Thyroid gland (tissue), 4 donors: ENCODE results near the gene ATAD3C. TPM values are rescaled to one million over a fixed set of nuclear protein-coding genes. Genes with fewer than 3 reads are reported as not detected.
"Not testable (repeated sequence)": the region's sequence is repeated elsewhere in the genome, so short reads cannot be mapped to it uniquely, and the experiment has no call there.

ENCODE experiments used
- DNase-seq, 2 donors: peaks; one replicate each; pipeline ENCODE4 v3.0.0-alpha.2; 2019
- H3K27ac ChIP-seq, 3 donors: fragments of 200-600 bp; sonication (generic); 1 replicate in 2 of 3; 2 replicates in 1 of 3; pipeline ENCODE4 v1.5.1; 2016 to 2019; ENCODE audit warnings: mild to moderate bottlenecking in 1 of 3, moderate library complexity in 1 of 3
- H3K27me3 ChIP-seq: fragments of 200-600 bp; sonication (generic); one replicate; pipeline ENCODE4 v1.5.1; 2019
- H3K36me3 ChIP-seq, 2 donors: fragments of 200-600 bp; sonication (generic); one replicate each; pipeline ENCODE4 v1.5.1; 2016 to 2019
- H3K4me1 ChIP-seq, 2 donors: fragments of 200-600 bp; sonication (generic); one replicate each; pipeline ENCODE4 v1.5.1; 2017 to 2019
- H3K4me3 ChIP-seq, 3 donors: fragments of 200-600 bp; sonication (generic); replicated peaks in 1 of 3; 1 replicate in 2 of 3; 2 replicates in 1 of 3; pipeline ENCODE4 v1.5.1; 2016; ENCODE audit warnings: mild to moderate bottlenecking in 1 of 3
- H3K9me3 ChIP-seq: fragments of 200-600 bp; sonication (generic); one replicate; pipeline ENCODE4 v1.5.1; 2017
- POLR2A ChIP-seq, 2 donors: fragments of 450-650 bp; IDR thresholded peaks; one replicate each; pipeline ENCODE4 v1.6.1; 2017; ENCODE audit warnings: antibody characterized with exemption in 2 of 2, mild to moderate bottlenecking in 2 of 2, moderate library complexity in 1 of 2
- WGBS, 2 donors: methylation state at CpG; one replicate each; pipeline ENCODE4 v1.1.5; 2017; 5-methylcytosine and 5-hydroxymethylcytosine counted together
- intact Hi-C: fragments of 100-400 bp; cut with DNase I; formaldehyde crosslinking; loops from one replicate; pipeline ENCODE4 v1.15.1; 2023
- total RNA-seq, 4 donors: library from RNA; depleted of rRNA; stranded (reverse); fragments of >200 nt; gene quantifications; one replicate each; pipeline ENCODE4 v1.2.3, GENCODE V29; 2016
- TF ChIP-seq, protein P1 (sequence below), 6 experiments: fragments of 200-600 bp in 3 of 6; fragments of 450-650 bp in 3 of 6; sonication (generic) in 3 of 6; IDR thresholded peaks; one replicate each; pipeline ENCODE4 v1.5.1; 2016 to 2019; ENCODE audit warnings: antibody characterized with exemption in 6 of 6, mild to moderate bottlenecking in 2 of 6, inconsistent platforms in 1 of 6, moderate library complexity in 1 of 6

Gene ATAD3C
- total RNA-seq, 4 donors from 2014 or later: 4.9 to 29.9 (median 15.1) TPM

DNA sequence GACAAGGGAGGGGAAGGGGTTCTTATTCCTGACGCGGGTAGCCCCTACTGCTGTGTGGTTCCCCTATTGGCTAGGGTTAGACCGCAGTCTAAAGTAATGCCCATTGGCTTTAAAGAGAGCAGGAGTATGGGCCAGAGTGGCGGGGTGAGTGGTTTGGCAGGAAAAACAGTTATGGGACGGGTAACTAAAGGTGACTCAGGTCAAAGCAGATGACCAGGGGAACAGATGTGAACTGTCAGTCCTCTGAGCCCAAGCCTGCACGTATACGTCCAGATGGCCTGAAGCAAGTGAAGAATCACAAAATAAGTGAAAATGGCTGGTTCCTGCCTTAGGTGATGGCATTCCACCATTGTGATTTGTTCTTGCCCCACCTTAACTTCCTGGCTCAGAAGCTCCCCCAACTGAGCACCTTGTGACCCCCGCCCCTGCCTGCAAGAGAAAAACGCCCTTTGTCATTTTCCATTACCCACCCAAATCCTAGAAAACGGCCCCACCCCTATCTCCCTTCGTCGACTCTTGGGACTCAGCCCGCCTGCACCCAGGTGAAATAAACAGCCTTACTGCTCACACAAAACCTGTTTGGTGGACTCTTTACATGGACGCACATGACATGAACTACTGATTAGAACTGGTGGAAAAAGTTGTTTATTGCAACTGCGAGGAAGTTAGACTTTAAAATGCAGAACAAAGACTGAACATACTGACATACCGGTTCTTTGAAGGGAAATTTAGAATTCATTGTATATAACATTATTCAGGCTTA, 21.3 kb downstream of the ATAD3C start:
- Histone ChIP-seq H3K4me3 (peak overlapping the region; percentile 7 to 69 (median 34)), H3K4me1 (peaks cover 7 to 20% of the 10 kb centered on the region in 2 donors), H3K36me3 (no peaks in the 10 kb centered on the region), H3K9me3 (no peaks in the 10 kb centered on the region), H3K27me3 (no peaks in the 10 kb centered on the region), H3K27ac (peak overlapping the region; percentile 4 to 73 (median 69))
- 12 to 20% methylated on average over 16 of the region's 16 CpGs for WGBS, 2 donors
- TF ChIP-seq POLR2A (IDR thresholded peaks at IDR 0.05): no peak
- TF ChIP-seq, protein P1, sequence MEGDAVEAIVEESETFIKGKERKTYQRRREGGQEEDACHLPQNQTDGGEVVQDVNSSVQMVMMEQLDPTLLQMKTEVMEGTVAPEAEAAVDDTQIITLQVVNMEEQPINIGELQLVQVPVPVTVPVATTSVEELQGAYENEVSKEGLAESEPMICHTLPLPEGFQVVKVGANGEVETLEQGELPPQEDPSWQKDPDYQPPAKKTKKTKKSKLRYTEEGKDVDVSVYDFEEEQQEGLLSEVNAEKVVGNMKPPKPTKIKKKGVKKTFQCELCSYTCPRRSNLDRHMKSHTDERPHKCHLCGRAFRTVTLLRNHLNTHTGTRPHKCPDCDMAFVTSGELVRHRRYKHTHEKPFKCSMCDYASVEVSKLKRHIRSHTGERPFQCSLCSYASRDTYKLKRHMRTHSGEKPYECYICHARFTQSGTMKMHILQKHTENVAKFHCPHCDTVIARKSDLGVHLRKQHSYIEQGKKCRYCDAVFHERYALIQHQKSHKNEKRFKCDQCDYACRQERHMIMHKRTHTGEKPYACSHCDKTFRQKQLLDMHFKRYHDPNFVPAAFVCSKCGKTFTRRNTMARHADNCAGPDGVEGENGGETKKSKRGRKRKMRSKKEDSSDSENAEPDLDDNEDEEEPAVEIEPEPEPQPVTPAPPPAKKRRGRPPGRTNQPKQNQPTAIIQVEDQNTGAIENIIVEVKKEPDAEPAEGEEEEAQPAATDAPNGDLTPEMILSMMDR (IDR thresholded peaks at IDR 0.05): no peak
- intact Hi-C loops: no loop called here
- DNase-seq: peak; percentile 21 to 38

DNA sequence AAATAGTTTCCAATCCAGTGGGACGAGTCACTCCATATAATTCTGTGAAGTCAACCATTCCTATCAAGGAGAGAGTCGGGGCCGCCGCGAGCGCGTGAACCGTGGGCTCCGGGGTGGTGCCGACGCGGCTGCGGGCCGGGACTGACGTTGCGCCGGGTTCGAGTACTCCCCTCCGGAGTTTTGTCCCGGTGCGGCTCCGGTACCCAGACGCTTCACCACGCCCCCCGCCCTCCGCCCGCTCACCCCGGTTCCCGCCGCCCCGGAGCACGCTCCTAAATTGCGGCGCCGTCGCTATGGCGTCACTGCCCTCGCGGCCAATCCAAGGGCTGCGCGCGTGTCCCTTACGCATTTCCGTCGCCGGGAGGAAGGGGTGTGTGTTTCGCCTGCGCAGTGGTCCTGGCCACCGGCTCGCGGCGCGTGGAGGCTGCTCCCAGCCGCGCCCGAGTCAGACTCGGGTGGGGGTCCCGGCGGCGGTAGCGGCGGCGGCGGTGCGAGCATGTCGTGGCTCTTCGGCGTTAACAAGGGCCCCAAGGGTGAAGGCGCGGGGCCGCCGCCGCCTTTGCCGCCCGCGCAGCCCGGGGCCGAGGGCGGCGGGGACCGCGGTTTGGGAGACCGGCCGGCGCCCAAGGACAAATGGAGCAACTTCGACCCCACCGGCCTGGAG, 22.0 kb downstream of the ATAD3C start, which contains the start of gene ATAD3B:
ATAD3B (plus strand) TSS at position 377 of the 664 bp plus-strand sequence; CDS start at position 497, 120 bp downstream.
- Histone ChIP-seq H3K27me3 (no peaks in the 10 kb centered on the region), H3K36me3 (no peaks in the 10 kb centered on the region), H3K4me3 (peak within 1 kb of the TSS; percentile 7 to 69 (median 34)), H3K27ac (peak within 1 kb of the TSS; percentile 4 to 73 (median 69)), H3K4me1 (peaks cover 7 to 20% of the 10 kb centered on the region in 2 donors), H3K9me3 (no peaks in the 10 kb centered on the region)
- intact Hi-C loops: no loop called here
- DNase-seq: peak; percentile 95 to 96
- TF ChIP-seq, protein P1 (IDR thresholded peaks at IDR 0.05): no peak
- peak in 1 of 2 donors; percentile 69 for TF ChIP-seq POLR2A (IDR thresholded peaks at IDR 0.05)
- 0 to 1% methylated on average over 2 to 25 of the region's 87 CpGs for WGBS, 2 donors

DNA sequence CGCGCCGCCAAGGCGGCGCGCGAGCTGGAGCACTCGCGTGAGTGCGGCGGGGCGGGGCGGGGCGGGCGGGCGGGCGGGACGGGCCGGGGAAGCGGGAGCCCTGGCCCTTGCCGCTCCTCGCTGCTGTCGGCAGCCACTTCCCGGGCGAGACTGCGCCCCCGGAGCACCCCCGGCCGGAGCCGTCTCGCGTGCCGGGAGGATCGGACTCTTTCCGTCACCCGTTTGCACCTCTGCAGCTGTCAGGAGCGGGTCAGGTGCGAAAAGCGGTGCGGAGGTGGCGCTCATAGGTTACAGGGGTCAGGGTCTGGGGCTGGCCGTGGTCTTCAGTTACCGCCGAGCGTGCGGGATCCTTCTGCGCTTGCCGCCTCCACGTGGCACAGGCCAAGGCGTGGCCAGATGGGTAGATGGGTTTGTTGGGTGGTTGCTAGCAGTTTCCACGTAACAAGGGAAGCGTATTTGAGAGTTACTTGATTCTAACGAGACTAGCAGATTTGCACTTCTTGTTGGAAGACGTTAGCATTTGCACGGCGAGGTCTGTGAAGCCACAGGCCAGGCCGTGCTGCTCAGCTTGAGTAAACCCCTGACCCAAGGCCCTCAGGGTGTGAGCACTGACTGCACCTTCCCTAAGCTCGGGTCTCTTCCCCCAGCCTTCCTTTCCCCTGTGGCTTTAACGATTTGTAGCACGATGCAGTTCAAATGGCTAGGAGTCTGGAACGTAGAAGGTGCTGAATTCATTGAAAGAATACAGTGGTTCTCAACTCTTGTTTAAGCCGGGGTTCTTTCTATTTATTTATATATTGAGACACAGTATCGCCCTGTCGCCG, 22.8 kb downstream of the ATAD3C start:
- Histone ChIP-seq H3K4me3 (peak overlapping the region in 1 of 3 donors; percentile 69), H3K4me1 (peaks cover 7 to 20% of the 10 kb centered on the region in 2 donors)
- intact Hi-C loops, H3K9me3 ChIP-seq, H3K36me3 ChIP-seq, H3K27me3 ChIP-seq, DNase-seq, H3K27ac ChIP-seq: not testable (repeated sequence)
- WGBS, 2 donors: 9 to 17% methylated on average over 11 to 12 of the region's 65 CpGs

DNA sequence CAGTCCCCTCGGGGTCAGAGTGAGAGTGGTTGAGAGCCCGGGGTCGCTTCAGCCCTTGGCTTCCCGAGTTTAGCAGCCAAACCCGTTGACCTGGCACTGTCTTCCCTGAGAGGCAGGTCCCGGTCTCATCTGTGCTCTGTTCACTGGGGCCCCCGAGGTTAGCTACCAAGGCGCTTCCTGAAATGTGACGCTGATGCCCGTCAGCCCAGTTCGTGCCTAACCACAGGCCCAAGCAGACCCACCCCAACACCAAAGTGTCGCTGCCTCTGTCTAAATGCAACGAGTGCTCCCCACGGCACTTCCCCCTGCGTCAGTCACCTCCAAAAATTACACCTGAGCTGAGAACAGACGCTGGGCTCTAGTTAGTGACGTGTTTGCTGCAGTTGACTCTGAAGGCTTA, 26.5 kb downstream of the ATAD3C start:
- WGBS, 2 donors: 97 to 98% methylated on average over 7 to 9 of the region's 17 CpGs
- intact Hi-C loops, H3K4me3 ChIP-seq, H3K27me3 ChIP-seq, DNase-seq, H3K9me3 ChIP-seq, H3K27ac ChIP-seq: not testable (repeated sequence)
- peaks cover under 1 to 13% of the 10 kb centered on the region in 2 donors for H3K4me1 ChIP-seq
- peaks cover 12 to 19% of the 10 kb centered on the region in 2 donors for H3K36me3 ChIP-seq

DNA sequence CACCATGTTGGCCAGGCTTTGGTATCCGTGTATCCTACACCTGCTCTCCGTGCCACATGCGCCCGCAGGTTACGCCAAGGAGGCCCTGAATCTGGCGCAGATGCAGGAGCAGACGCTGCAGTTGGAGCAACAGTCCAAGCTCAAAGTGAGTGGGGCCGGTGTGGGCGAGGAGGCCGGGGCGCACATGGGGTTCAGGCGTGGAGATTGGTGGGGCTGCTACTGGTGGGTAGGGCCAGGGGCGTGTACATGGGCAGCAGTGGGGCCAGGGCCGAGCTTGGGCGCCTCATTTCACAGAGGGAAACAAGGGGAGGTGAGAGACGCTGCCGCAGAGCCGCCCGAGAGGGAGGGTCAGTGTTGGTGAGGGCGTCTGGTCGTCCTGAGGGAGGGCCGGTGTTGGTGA, 27.7 kb downstream of the ATAD3C start:
- no peak for DNase-seq
- 97 to 98% methylated on average over 22 of the region's 22 CpGs for WGBS, 2 donors
- Histone ChIP-seq H3K27me3 (no peaks in the 10 kb centered on the region), H3K4me1 (peaks cover 0 to 13% of the 10 kb centered on the region in 2 donors), H3K9me3 (no peaks in the 10 kb centered on the region), H3K36me3 (peaks cover 12 to 19% of the 10 kb centered on the region in 2 donors), H3K27ac (no peak overlapping the region), H3K4me3 (no peak overlapping the region)
- TF ChIP-seq, protein P1 (IDR thresholded peaks at IDR 0.05): no peak
- TF ChIP-seq POLR2A (IDR thresholded peaks at IDR 0.05): no peak
- intact Hi-C loops: no loop called here
